HEK293 (cell line): Measurements from ENCODE around the gene ZNF782.
"Not testable (repeated sequence)": the region's sequence is repeated elsewhere in the genome, so short reads cannot be mapped to it uniquely, and the experiment has no call there.

ENCODE experiments used
- CTCF ChIA-PET: fragments of 350-600 bp; formaldehyde crosslinking; extraction: SDS; loops from one replicate; lab custom pipeline; 2021; ENCODE audit warnings: antibody characterized with exemption; lab: Yijun Ruan, JAX
- POLR2A ChIA-PET: fragments of 300-600 bp; formaldehyde crosslinking; extraction: SDS; loops from one replicate; lab custom pipeline; 2020; ENCODE audit warnings: antibody characterized with exemption, inconsistent platforms; lab: Yijun Ruan, JAX
- H3K27ac ChIP-seq: fragments of 200-500 bp; sonication (Bioruptor generic); 2 replicates; pipeline ENCODE4 v1.5.1; 2014; ENCODE audit warnings: low read depth, low read length, control low read depth, inconsistent platforms; ENCODE audit errors: extremely low read depth
- H3K36me3 ChIP-seq, 2 experiments: fragments of 200-500 bp in 1 of 2; sonication (Bioruptor generic) in 1 of 2; 1 replicate in 1 of 2; 2 replicates in 1 of 2; pipeline ENCODE4 v1.5.1; 2014 to 2017; ENCODE audit warnings: inconsistent platforms in 2 of 2, low read length in 2 of 2; ENCODE audit not compliant: control insufficient read depth in 2 of 2, insufficient read depth in 1 of 2
- H3K4me1 ChIP-seq: fragments of 200-500 bp; sonication (Bioruptor generic); 2 replicates; pipeline ENCODE4 v1.5.1; 2014; ENCODE audit warnings: mild to moderate bottlenecking, low read length, inconsistent platforms; ENCODE audit not compliant: control insufficient read depth, insufficient read depth
- H3K4me3 ChIP-seq: 2 replicates; pipeline ENCODE4 v1.5.1; 2011; ENCODE audit warnings: low read depth, mild to moderate bottlenecking, control low read depth, low read length, moderate library complexity
- H3K9me3 ChIP-seq: fragments of 200-500 bp; sonication (Bioruptor generic); 2 replicates; pipeline ENCODE4 v1.5.1; 2014; ENCODE audit warnings: low read depth, low read length, inconsistent platforms; ENCODE audit not compliant: control insufficient read depth, insufficient read depth
- AEBP2 ChIP-seq: fragments of 450-650 bp; formaldehyde crosslinking; IDR thresholded peaks from 2 replicates; pipeline ENCODE4 v1.5.1; 2016; ENCODE audit warnings: missing biosample characterization, missing genetic modification characterization, borderline replicate concordance
- REPIN1 ChIP-seq: fragments of 450-650 bp; formaldehyde crosslinking; IDR thresholded peaks from 2 replicates; pipeline ENCODE4 v1.5.1; 2017; ENCODE audit warnings: missing biosample characterization, missing genetic modification characterization, low read depth
- TSHZ1 ChIP-seq: fragments of 450-650 bp; formaldehyde crosslinking; IDR thresholded peaks from 2 replicates; pipeline ENCODE4 v1.5.1; 2016; ENCODE audit warnings: missing biosample characterization, missing genetic modification characterization, borderline replicate concordance
- YY1 ChIP-seq: fragments of 450-650 bp; formaldehyde crosslinking; IDR thresholded peaks from 2 replicates; pipeline ENCODE4 v1.5.1; 2018; ENCODE audit warnings: missing biosample characterization, missing genetic modification characterization
- ZNF132 ChIP-seq: fragments of 450-650 bp; formaldehyde crosslinking; IDR thresholded peaks from 2 replicates; pipeline ENCODE4 v1.5.1; 2017; ENCODE audit warnings: missing biosample characterization, missing genetic modification characterization, borderline replicate concordance
- ZNF24 ChIP-seq: fragments of 450-650 bp; formaldehyde crosslinking; IDR thresholded peaks from 2 replicates; pipeline ENCODE4 v1.5.1; 2016; ENCODE audit warnings: missing biosample characterization, missing genetic modification characterization
- ZNF37A ChIP-seq: fragments of 450-650 bp; IDR thresholded peaks from 2 replicates; pipeline ENCODE4 v1.5.1; 2018; ENCODE audit warnings: missing biosample characterization, missing genetic modification characterization
- ZNF501 ChIP-seq: fragments of 450-650 bp; formaldehyde crosslinking; IDR thresholded peaks from 2 replicates; pipeline ENCODE4 v1.5.1; 2016; ENCODE audit warnings: missing biosample characterization, missing genetic modification characterization
- ZNF610 ChIP-seq: fragments of 450-650 bp; formaldehyde crosslinking; IDR thresholded peaks from 2 replicates; pipeline ENCODE4 v1.5.1; 2016; ENCODE audit warnings: missing biosample characterization, missing genetic modification characterization, borderline replicate concordance
- ZNF776 ChIP-seq: fragments of 450-650 bp; formaldehyde crosslinking; IDR thresholded peaks from 2 replicates; pipeline ENCODE4 v1.5.0; 2017; ENCODE audit warnings: missing biosample characterization, missing genetic modification characterization, borderline replicate concordance
- ZNF785 ChIP-seq: fragments of 450-650 bp; formaldehyde crosslinking; IDR thresholded peaks from 2 replicates; pipeline ENCODE4 v1.5.1; 2016; ENCODE audit warnings: missing biosample characterization, missing genetic modification characterization
- TF ChIP-seq, protein P1 (sequence below): fragments of 450-650 bp; formaldehyde crosslinking; IDR thresholded peaks from 2 replicates; pipeline ENCODE4 v1.5.1; 2016; ENCODE audit warnings: missing biosample characterization, missing genetic modification characterization
- TF ChIP-seq, protein P2 (sequence below): fragments of 450-650 bp; formaldehyde crosslinking; conservative IDR thresholded peaks from 2 replicates; pipeline ENCODE4 v1.5.1; 2016; ENCODE audit warnings: low read depth, missing biosample characterization, missing genetic modification characterization
- TF ChIP-seq, protein P3 (sequence below): fragments of 450-650 bp; formaldehyde crosslinking; IDR thresholded peaks from 2 replicates; pipeline ENCODE4 v1.5.1; 2016; ENCODE audit warnings: missing biosample characterization, missing genetic modification characterization
- TF ChIP-seq, protein P4 (sequence below): fragments of 450-650 bp; formaldehyde crosslinking; IDR thresholded peaks from 2 replicates; pipeline ENCODE4 v1.5.1; 2016; ENCODE audit warnings: missing biosample characterization, missing genetic modification characterization

Gene ZNF782

GRCh38 chr9:96867079-96867804 lies 12.9 kb upstream of the ZNF782 start:
- Histone ChIP-seq H3K27ac (no peak overlapping the region), H3K9me3 (no peaks in the 10 kb centered on the region), H3K4me3 (no peak overlapping the region), H3K4me1 (no peaks in the 10 kb centered on the region), H3K36me3 (no peaks in the 10 kb centered on the region)
- ChIA-PET CTCF (interaction anchor here (0.9 to 10.3 kb wide), 2 partner anchors 8 to 11 kb away, joined by 3 to 67 read pairs; partner anchors contain the start of gene ZNF782), POLR2A (no interaction called here)
- TF ChIP-seq REPIN1 (tag by site-specific recombination): no peak
- no peak for TF ChIP-seq ZNF501 (tag by site-specific recombination)
- TF ChIP-seq, protein P1, sequence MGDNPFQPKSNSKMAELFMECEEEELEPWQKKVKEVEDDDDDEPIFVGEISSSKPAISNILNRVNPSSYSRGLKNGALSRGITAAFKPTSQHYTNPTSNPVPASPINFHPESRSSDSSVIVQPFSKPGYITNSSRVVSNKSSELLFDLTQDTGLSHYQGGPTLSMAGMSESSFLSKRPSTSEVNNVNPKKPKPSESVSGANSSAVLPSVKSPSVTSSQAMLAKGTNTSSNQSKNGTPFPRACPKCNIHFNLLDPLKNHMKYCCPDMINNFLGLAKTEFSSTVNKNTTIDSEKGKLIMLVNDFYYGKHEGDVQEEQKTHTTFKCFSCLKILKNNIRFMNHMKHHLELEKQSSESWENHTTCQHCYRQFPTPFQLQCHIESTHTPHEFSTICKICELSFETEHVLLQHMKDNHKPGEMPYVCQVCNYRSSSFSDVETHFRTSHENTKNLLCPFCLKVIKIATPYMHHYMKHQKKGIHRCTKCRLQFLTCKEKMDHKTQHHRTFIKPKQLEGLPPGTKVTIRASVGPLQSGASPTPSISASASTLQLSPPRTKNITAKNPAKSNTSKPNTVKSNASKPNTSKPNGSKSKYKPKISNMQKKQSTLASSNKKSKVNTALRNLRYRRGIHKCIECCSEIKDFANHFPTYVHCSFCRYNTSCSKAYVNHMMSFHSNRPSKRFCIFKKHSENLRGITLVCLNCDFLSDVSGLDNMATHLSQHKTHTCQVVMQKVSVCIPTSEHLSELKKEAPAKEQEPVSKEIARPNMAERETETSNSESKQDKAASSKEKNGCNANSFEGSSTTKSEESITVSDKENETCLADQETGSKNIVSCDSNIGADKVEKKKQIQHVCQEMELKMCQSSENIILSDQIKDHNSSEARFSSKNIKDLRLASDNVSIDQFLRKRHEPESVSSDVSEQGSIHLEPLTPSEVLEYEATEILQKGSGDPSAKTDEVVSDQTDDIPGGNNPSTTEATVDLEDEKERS (tag by site-specific recombination): no peak
- no peak for TF ChIP-seq ZNF132 (tag by site-specific recombination)
- TF ChIP-seq AEBP2 (tag by site-specific recombination): no peak
- TF ChIP-seq, protein P2, sequence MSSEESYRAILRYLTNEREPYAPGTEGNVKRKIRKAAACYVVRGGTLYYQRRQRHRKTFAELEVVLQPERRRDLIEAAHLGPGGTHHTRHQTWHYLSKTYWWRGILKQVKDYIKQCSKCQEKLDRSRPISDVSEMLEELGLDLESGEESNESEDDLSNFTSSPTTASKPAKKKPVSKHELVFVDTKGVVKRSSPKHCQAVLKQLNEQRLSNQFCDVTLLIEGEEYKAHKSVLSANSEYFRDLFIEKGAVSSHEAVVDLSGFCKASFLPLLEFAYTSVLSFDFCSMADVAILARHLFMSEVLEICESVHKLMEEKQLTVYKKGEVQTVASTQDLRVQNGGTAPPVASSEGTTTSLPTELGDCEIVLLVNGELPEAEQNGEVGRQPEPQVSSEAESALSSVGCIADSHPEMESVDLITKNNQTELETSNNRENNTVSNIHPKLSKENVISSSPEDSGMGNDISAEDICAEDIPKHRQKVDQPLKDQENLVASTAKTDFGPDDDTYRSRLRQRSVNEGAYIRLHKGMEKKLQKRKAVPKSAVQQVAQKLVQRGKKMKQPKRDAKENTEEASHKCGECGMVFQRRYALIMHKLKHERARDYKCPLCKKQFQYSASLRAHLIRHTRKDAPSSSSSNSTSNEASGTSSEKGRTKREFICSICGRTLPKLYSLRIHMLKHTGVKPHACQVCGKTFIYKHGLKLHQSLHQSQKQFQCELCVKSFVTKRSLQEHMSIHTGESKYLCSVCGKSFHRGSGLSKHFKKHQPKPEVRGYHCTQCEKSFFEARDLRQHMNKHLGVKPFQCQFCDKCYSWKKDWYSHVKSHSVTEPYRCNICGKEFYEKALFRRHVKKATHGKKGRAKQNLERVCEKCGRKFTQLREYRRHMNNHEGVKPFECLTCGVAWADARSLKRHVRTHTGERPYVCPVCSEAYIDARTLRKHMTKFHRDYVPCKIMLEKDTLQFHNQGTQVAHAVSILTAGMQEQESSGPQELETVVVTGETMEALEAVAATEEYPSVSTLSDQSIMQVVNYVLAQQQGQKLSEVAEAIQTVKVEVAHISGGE (tag by site-specific recombination): no peak
- TF ChIP-seq ZNF24 (tag by site-specific recombination): no peak
- TF ChIP-seq, protein P3, sequence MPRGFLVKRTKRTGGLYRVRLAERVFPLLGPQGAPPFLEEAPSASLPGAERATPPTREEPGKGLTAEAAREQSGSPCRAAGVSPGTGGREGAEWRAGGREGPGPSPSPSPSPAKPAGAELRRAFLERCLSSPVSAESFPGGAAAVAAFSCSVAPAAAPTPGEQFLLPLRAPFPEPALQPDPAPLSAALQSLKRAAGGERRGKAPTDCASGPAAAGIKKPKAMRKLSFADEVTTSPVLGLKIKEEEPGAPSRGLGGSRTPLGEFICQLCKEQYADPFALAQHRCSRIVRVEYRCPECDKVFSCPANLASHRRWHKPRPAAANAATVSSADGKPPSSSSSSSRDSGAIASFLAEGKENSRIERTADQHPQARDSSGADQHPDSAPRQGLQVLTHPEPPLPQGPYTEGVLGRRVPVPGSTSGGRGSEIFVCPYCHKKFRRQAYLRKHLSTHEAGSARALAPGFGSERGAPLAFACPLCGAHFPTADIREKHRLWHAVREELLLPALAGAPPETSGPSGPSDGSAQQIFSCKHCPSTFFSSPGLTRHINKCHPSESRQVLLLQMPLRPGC (tag by site-specific recombination): no peak
- TF ChIP-seq ZNF785 (tag by site-specific recombination): no peak
- TF ChIP-seq, protein P4, sequence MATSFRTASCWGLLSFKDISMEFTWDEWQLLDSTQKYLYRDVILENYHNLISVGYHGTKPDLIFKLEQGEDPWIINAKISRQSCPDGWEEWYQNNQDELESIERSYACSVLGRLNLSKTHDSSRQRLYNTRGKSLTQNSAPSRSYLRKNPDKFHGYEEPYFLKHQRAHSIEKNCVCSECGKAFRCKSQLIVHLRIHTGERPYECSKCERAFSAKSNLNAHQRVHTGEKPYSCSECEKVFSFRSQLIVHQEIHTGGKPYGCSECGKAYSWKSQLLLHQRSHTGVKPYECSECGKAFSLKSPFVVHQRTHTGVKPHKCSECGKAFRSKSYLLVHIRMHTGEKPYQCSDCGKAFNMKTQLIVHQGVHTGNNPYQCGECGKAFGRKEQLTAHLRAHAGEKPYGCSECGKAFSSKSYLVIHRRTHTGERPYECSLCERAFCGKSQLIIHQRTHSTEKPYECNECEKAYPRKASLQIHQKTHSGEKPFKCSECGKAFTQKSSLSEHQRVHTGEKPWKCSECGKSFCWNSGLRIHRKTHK (tag by site-specific recombination): no peak
- TF ChIP-seq YY1 (tag by site-specific recombination): no peak
- no peak for TF ChIP-seq ZNF776 (tag by site-specific recombination)
- TF ChIP-seq ZNF610 (tag by site-specific recombination): no peak
- TF ChIP-seq TSHZ1 (tag by site-specific recombination): no peak
- TF ChIP-seq ZNF37A (tag by site-specific recombination): no peak

- CTCF ChIA-PET: interaction anchor here (1.0 to 2.3 kb wide), 2 partner anchors 9 to 10 kb away, joined by 5 to 12 read pairs; no protein-coding TSS in a partner anchor
- POLR2A ChIA-PET, H3K4me1 ChIP-seq, H3K27ac ChIP-seq, H3K9me3 ChIP-seq, H3K36me3 ChIP-seq, H3K4me3 ChIP-seq: not testable (repeated sequence)
Observed at GRCh38 chr9:96865240-96865639, 10.9 kb upstream of the ZNF782 start.
